HL-60 (cell line): ENCODE results near the gene LRMDA.

Source experiments
- DNase-seq, 2 experiments: peaks; one replicate each; pipeline ENCODE4 v3.0.0-alpha.2; 2010 to 2020; ENCODE audit warnings: low read depth in 1 of 2, low spot score in 1 of 2
- H3K27ac ChIP-seq: fragments of 250-450 bp; sonication (Bioruptor Pico); replicated peaks from 2 replicates; pipeline ENCODE4 v1.5.1; 2020; ENCODE audit warnings: mild to moderate bottlenecking, moderate library complexity
- H3K27me3 ChIP-seq: fragments of 250-450 bp; sonication (Bioruptor Pico); 2 replicates; pipeline ENCODE4 v1.5.1; 2021; ENCODE audit warnings: mild to moderate bottlenecking, moderate library complexity; ENCODE audit not compliant: insufficient read depth, poor library complexity, severe bottlenecking
- H3K4me3 ChIP-seq: replicated peaks from 2 replicates; pipeline ENCODE4 v1.5.1; 2011; ENCODE audit warnings: mild to moderate bottlenecking, control low read depth, low read length; ENCODE audit not compliant: insufficient read depth
- CTCF ChIP-seq: IDR thresholded peaks from one replicate; pipeline ENCODE4 v1.5.1; 2011; ENCODE audit warnings: low read length, control low read depth, inconsistent platforms; ENCODE audit not compliant: insufficient read depth
- GABPA ChIP-seq: IDR thresholded peaks from 2 replicates; pipeline ENCODE4 v1.6.1; 2012; ENCODE audit warnings: low read depth
- POLR2AphosphoS5 ChIP-seq: IDR thresholded peaks from 2 replicates; pipeline ENCODE4 v1.6.1; 2012; ENCODE audit warnings: low read depth
- REST ChIP-seq: IDR thresholded peaks from 2 replicates; pipeline ENCODE4 v1.6.1; 2012; ENCODE audit warnings: low read depth; ENCODE audit not compliant: insufficient replicate concordance
- SPI1 ChIP-seq: IDR thresholded peaks from 2 replicates; pipeline ENCODE4 v1.6.1; 2012; ENCODE audit warnings: low read depth, mild to moderate bottlenecking, borderline replicate concordance

Gene LRMDA

GRCh38 chr10:76192151-76192550 lies 760.7 kb downstream of the LRMDA start:
- Histone ChIP-seq H3K4me3 (no peak overlapping the region), H3K27me3 (no peaks in the 10 kb centered on the region), H3K27ac (no peak overlapping the region)
- no peak for DNase-seq
- no peak for TF ChIP-seq GABPA
- TF ChIP-seq POLR2AphosphoS5 = no peak
- TF ChIP-seq CTCF = no peak
- no peak for TF ChIP-seq SPI1
- no peak for TF ChIP-seq REST

- no peak for DNase-seq
- TF ChIP-seq SPI1 (no peak), CTCF (no peak), GABPA (no peak), POLR2AphosphoS5 (no peak), REST (no peak)
- H3K27me3 ChIP-seq = no peaks in the 10 kb centered on the region
- H3K4me3 ChIP-seq = no peak overlapping the region
- no peak overlapping the region for H3K27ac ChIP-seq
Measured at GRCh38 chr10:76192694-76193320, 761.4 kb downstream of the LRMDA start.

- no peak for TF ChIP-seq REST
- no peak for TF ChIP-seq CTCF
- peak; percentile 58; the same call in 1 of the 2 replicates for TF ChIP-seq SPI1
- Histone ChIP-seq H3K27ac (no peak overlapping the region), H3K27me3 (no peaks in the 10 kb centered on the region), H3K4me3 (no peak overlapping the region)
- no peak for DNase-seq
Measured at GRCh38 chr10:76195654-76196390, 764.4 kb downstream of the LRMDA start.
